HepG2 (cell line): Measurements from ENCODE around the gene TMOD3. TPM values are rescaled to one million over a fixed set of nuclear protein-coding genes. Genes with fewer than 3 reads are reported as not detected.

ENCODE experiments used
- AKAP8 ChIP-seq: sonication (generic); formaldehyde crosslinking; IDR thresholded peaks from 2 replicates; pipeline ENCODE4 v1.5.1; 2020; ENCODE audit warnings: mild to moderate bottlenecking, missing genetic modification reagents
- ARNT2 ChIP-seq: sonication (generic); formaldehyde crosslinking; IDR thresholded peaks from 2 replicates; pipeline ENCODE4 v1.8.0; 2022; ENCODE audit warnings: mild to moderate bottlenecking, low read depth, missing genetic modification reagents, moderate library complexity
- ATM ChIP-seq: fragments of 450-650 bp; IDR thresholded peaks from 2 replicates; pipeline ENCODE4 v1.7.1; 2017; ENCODE audit warnings: mild to moderate bottlenecking, borderline replicate concordance
- DR1 ChIP-seq: sonication (generic); formaldehyde crosslinking; IDR thresholded peaks from 2 replicates; pipeline ENCODE4 v1.8.0; 2021; ENCODE audit warnings: mild to moderate bottlenecking, missing genetic modification reagents, inconsistent platforms
- FUBP1 ChIP-seq: sonication (generic); formaldehyde crosslinking; IDR thresholded peaks from 2 replicates; pipeline ENCODE4 v1.5.1; 2020; ENCODE audit warnings: missing genetic modification reagents, mild to moderate bottlenecking, borderline replicate concordance
- HOMEZ ChIP-seq: IDR thresholded peaks from 2 replicates; pipeline ENCODE4 v1.6.1; 2016; ENCODE audit warnings: low read depth
- JUNB ChIP-seq: sonication (generic); formaldehyde crosslinking; IDR thresholded peaks from 2 replicates; pipeline ENCODE4 v1.8.0; 2022; ENCODE audit warnings: missing genetic modification reagents, mild to moderate bottlenecking, borderline replicate concordance
- KDM5A ChIP-seq: fragments of 200-600 bp; sonication (generic); IDR thresholded peaks from 2 replicates; pipeline ENCODE4 v1.7.0; 2018; ENCODE audit warnings: antibody characterized with exemption, mild to moderate bottlenecking, low read length, borderline replicate concordance
- MIER2 ChIP-seq: IDR thresholded peaks from 2 replicates; pipeline ENCODE4 v1.6.1; 2016; ENCODE audit warnings: missing biosample characterization, missing genetic modification reagents
- MIER3 ChIP-seq: IDR thresholded peaks from 2 replicates; pipeline ENCODE4 v1.6.1; 2016; ENCODE audit warnings: missing compliant biosample characterization, borderline replicate concordance
- MLLT10 ChIP-seq: sonication (generic); formaldehyde crosslinking; IDR thresholded peaks from 2 replicates; pipeline ENCODE4 v1.4.0; 2020; ENCODE audit warnings: missing genetic modification reagents
- MNT ChIP-seq: fragments of 450-650 bp; IDR thresholded peaks from 2 replicates; pipeline ENCODE4 v1.6.1; 2016
- PBX3 ChIP-seq: sonication (generic); formaldehyde crosslinking; IDR thresholded peaks from 2 replicates; pipeline ENCODE4 v1.8.1; 2023; ENCODE audit warnings: missing genetic modification reagents, inconsistent platforms, borderline replicate concordance
- POLR2AphosphoS5 ChIP-seq: IDR thresholded peaks from 2 replicates; pipeline ENCODE4 v1.6.1; 2012; ENCODE audit warnings: low read depth, low read length
- RAD21 ChIP-seq: fragments of 450-650 bp; formaldehyde crosslinking; IDR thresholded peaks from 2 replicates; pipeline ENCODE4 v1.5.0; 2020; ENCODE audit warnings: mild to moderate bottlenecking
- SRY ChIP-seq: sonication (generic); formaldehyde crosslinking; IDR thresholded peaks from 2 replicates; pipeline ENCODE4 v1.8.0; 2022; ENCODE audit warnings: mild to moderate bottlenecking, missing genetic modification reagents
- TEAD3 ChIP-seq: optimal IDR thresholded peaks from 2 replicates; pipeline ENCODE3; 2016; ENCODE audit warnings: borderline replicate concordance
- ZC3H4 ChIP-seq: sonication (generic); formaldehyde crosslinking; IDR thresholded peaks from 2 replicates; pipeline ENCODE4 v1.4.0; 2020; ENCODE audit warnings: missing genetic modification reagents, borderline replicate concordance
- ZFY ChIP-seq: sonication (generic); formaldehyde crosslinking; IDR thresholded peaks from 2 replicates; pipeline ENCODE4 v1.4.0; 2020; ENCODE audit warnings: missing genetic modification reagents
- ZMYM4 ChIP-seq: sonication (generic); formaldehyde crosslinking; IDR thresholded peaks from 2 replicates; pipeline ENCODE4 v1.8.1; 2023; ENCODE audit warnings: mild to moderate bottlenecking, missing genetic modification reagents
- ZNF205 ChIP-seq: IDR thresholded peaks from 2 replicates; pipeline ENCODE4 v1.6.1; 2018; ENCODE audit warnings: missing biosample characterization, missing genetic modification reagents
- ZNF383 ChIP-seq: sonication (generic); formaldehyde crosslinking; IDR thresholded peaks from 2 replicates; pipeline ENCODE4 v1.4.0; 2020; ENCODE audit warnings: missing genetic modification reagents, mild to moderate bottlenecking, borderline replicate concordance
- ZNF501 ChIP-seq: sonication (generic); formaldehyde crosslinking; IDR thresholded peaks from 2 replicates; pipeline ENCODE4 v1.5.1; 2020; ENCODE audit warnings: mild to moderate bottlenecking, moderate library complexity, missing genetic modification reagents
- ZNF616 ChIP-seq: sonication (generic); formaldehyde crosslinking; IDR thresholded peaks from 2 replicates; pipeline ENCODE4 v1.5.0; 2020; ENCODE audit warnings: low read depth, mild to moderate bottlenecking, missing genetic modification reagents
- ZNF772 ChIP-seq: sonication (generic); formaldehyde crosslinking; IDR thresholded peaks from 2 replicates; pipeline ENCODE4 v1.5.0; 2020; ENCODE audit warnings: mild to moderate bottlenecking, missing genetic modification reagents
- ZNF777 ChIP-seq: sonication (generic); formaldehyde crosslinking; IDR thresholded peaks from 2 replicates; pipeline ENCODE4 v1.4.0; 2020; ENCODE audit warnings: missing genetic modification reagents
- polyA plus RNA-seq, 8 experiments: library from polyadenylated mRNA; depleted of rRNA in 3 of 8; stranded (reverse) in 7 of 8; unstranded in 1 of 8; fragments of >200 nt; fragmentation: Illumina TruSeq in 4 of 8; extraction: Trizol in 4 of 8; gene quantifications; 2 replicates each; pipeline versions ENCODE4 v1.2.1 to v1.2.3, GENCODE V29; 2011 to 2016; ENCODE audit warnings: low read depth in 4 of 8, missing spikeins in 1 of 8, mixed read lengths in 1 of 8; ENCODE audit not compliant: insufficient read depth in 1 of 8
- total RNA-seq, 5 experiments: library from RNA; depleted of rRNA; stranded (reverse); fragments of >200 nt; fragmentation: Illumina TruSeq; extraction: Trizol; gene quantifications; 2 replicates each; pipeline ENCODE4 v1.2.3, GENCODE V29; 2016; ENCODE audit warnings: low read depth in 1 of 5

The TMOD3 gene
- total and polyA plus RNA-seq, 2 of the 13 experiments (the other 11 are each of a cell fraction or from before 2014, with no cell fraction given) = 5.1 to 23.2 TPM

GRCh38 chr15:51907136-51907862 is 77.8 kb downstream of the TMOD3 start (continued):
- no peak for TF ChIP-seq ARNT2 (CRISPR knock-in tag)
- TF ChIP-seq ZFY (CRISPR knock-in tag) = peak; percentile 61
- TF ChIP-seq ZNF616 (CRISPR knock-in tag) = no peak
- peak; percentile 44; the same call in 1 of the 2 replicates for TF ChIP-seq MIER2
- TF ChIP-seq ZMYM4 = peak; percentile 59
- no peak for TF ChIP-seq DR1
- TF ChIP-seq RAD21 (CRISPR knock-in tag) = peak; percentile 42; the same call in 1 of the 2 replicates
- TF ChIP-seq ZNF383 (CRISPR knock-in tag) = no peak
- TF ChIP-seq ZNF205 = no peak
- no peak for TF ChIP-seq ZC3H4 (CRISPR knock-in tag)
- no peak for TF ChIP-seq AKAP8
- no peak; the same call in 1 of the 2 replicates for TF ChIP-seq MIER3 (CRISPR knock-in tag)
- TF ChIP-seq ZNF772 = no peak
- TF ChIP-seq MLLT10 (CRISPR knock-in tag) = no peak
- TF ChIP-seq TEAD3 = peak; percentile 47
- peak; percentile 70 for TF ChIP-seq HOMEZ (CRISPR knock-in tag)
- no peak for TF ChIP-seq PBX3 (CRISPR knock-in tag)
- TF ChIP-seq ATM = no peak
- TF ChIP-seq KDM5A = no peak
- TF ChIP-seq ZNF501 = no peak
- no peak for TF ChIP-seq FUBP1 (CRISPR knock-in tag)
- TF ChIP-seq SRY = no peak
- no peak for TF ChIP-seq JUNB (CRISPR knock-in tag)
- no peak for TF ChIP-seq POLR2AphosphoS5
- TF ChIP-seq ZNF777 (CRISPR knock-in tag) = no peak
- peak; percentile 12; the same call in 1 of the 2 replicates for TF ChIP-seq MNT
